NCI-H187 (cell line): ENCODE results near the gene GUCY1A2.
A peak's percentile ranks its signal among the peaks of the same experiment; 100 is the strongest.
"Not testable (repeated sequence)": the region's sequence is repeated elsewhere in the genome, so short reads cannot be mapped to it uniquely, and the experiment has no call there.

Experiments used
- DNase-seq, 2 experiments: peaks; one replicate each; lab custom pipeline; 2025; lab: John Stamatoyannopoulos, UW

Gene GUCY1A2, protein sequence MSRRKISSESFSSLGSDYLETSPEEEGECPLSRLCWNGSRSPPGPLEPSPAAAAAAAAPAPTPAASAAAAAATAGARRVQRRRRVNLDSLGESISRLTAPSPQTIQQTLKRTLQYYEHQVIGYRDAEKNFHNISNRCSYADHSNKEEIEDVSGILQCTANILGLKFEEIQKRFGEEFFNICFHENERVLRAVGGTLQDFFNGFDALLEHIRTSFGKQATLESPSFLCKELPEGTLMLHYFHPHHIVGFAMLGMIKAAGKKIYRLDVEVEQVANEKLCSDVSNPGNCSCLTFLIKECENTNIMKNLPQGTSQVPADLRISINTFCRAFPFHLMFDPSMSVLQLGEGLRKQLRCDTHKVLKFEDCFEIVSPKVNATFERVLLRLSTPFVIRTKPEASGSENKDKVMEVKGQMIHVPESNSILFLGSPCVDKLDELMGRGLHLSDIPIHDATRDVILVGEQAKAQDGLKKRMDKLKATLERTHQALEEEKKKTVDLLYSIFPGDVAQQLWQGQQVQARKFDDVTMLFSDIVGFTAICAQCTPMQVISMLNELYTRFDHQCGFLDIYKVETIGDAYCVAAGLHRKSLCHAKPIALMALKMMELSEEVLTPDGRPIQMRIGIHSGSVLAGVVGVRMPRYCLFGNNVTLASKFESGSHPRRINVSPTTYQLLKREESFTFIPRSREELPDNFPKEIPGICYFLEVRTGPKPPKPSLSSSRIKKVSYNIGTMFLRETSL

DNA sequence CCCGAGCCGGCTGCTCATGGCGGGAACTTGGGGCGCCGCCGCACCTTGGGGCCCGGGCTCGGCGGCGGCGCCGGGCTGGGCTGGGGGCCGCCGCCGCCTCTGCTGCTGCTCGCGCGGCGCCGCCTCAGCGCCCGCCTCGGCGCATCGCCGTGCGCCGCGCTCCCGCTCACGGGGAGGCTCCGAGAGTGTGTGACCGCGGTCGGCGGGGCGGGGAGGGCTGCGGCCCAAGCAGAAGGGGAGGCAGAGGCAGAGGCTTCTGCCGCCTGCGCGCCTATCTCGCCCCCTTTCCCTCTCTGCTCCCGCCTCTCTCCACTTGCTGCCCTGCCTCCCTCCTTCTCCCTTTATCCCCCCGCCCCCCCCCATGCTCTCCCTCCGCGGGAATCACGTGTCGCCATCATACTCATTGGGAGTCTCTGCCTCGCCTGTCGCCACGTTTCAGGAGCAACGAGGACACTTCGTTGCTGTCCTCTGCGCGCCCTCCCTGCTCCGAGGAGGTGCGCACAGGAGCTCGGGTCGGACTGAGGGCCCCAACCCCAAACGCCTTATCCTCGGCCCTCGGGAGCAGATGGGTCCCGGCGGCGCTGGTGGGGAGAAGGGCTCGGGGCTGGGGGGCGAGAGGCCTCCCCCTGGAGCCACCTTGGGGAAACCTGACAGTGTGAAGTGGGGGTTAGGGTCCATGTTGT lies at the start of gene GUCY1A2:
Gene GUCY1A2 (minus strand): TSS at position 258 of the 683 bp plus-strand sequence. CDS start 421 bp downstream, outside the sequence.
- DNase-seq = peak; percentile 5 to 53

DNA sequence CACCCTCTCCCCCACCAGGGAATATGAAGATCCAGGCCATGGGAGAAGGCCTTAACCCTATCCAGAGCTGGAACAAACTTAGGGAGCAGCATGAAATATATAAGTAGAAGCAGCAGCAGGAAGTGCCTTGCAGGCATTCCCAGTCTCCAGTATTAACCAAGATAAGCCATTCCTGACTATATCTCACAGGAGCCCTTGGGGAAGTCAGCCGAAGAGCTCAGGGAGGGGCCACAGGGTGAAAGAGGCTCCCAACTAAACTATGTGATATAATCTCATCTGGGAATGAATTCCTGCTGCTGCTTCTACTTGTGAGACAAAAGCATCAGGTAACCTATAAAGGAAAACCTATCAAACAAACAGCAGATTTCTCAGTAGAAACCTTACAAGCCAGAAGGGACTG lies 36.1 kb upstream of the GUCY1A2 start:
- no peak for DNase-seq

DNA sequence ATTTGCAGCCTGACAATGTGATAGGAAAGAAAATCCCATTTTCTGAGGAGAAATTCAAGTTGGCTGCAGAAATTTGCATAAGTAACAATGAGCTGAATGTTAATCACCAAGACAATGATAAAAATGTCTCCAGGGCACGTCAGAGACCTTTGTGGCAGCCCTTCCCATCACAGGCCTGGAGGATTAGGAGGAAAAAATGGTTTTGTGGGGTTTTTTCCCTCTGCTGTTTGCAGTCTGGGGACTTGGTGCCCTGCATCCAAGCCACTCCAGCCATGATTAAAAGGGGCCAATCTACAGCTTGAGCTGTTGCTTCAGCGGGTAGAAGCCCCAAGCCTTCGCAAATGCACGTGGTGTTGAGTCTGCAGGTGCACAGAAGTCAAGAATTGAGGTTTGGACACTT lies 33.1 kb upstream of the GUCY1A2 start:
- not testable (repeated sequence) for DNase-seq

DNA sequence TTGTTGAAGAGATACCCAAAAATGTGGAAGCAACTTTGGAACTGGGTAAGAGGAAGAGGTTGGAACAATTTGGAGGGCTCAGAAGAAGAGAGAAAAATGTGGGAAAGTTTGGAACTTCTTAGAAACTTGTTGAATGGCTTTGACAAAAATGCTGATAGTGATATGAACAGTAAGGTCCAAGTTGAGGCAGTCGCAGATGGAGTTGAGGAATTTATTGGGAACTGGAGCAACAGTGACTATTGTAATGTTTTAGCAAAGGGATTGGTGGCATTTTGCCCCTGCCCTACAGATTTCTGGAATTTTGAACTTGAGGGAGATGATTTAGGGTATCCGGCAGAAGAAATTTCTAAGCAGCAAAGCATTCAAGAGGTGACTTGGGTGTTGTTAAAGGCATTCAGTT lies 32.6 kb upstream of the GUCY1A2 start:
- not testable (repeated sequence) for DNase-seq

DNA sequence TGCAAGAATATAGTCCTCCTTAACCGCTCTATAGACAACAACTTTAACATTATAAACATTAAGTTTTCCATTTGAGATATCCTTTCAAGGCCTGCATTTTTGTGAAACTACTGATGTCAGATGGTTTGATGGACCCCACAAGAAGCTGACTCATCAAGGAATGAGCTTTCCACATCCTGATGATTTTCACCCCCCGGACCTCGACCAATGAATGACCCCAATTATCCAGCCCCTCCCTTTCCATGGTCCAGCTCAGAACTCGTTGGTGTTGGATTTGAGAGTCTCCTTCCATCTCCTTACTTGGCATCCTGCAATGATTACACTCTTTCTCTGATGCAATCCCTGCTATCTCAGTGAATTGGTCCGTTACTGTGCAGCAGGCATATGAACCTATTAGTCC lies 31.8 kb upstream of the GUCY1A2 start:
- DNase-seq = no peak

DNA sequence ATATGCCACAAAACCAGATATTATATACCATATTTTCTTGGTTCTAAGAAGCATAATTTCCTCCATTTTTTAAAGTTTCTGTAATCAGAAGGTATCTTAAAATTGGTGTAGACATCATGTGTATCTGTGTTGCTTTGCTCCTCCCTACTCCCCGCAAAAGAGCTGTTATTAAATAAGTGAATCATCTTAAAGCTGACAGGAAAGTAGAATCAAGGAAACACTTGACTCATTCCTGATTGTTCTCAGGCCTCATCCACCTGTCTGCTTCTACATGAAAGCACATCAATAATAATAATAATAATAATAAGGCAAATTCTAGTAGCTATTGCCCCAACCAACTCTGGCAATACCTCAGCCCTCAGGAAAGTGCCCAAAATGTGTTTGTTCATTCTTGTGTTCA lies 26.2 kb upstream of the GUCY1A2 start:
- DNase-seq = no peak

DNA sequence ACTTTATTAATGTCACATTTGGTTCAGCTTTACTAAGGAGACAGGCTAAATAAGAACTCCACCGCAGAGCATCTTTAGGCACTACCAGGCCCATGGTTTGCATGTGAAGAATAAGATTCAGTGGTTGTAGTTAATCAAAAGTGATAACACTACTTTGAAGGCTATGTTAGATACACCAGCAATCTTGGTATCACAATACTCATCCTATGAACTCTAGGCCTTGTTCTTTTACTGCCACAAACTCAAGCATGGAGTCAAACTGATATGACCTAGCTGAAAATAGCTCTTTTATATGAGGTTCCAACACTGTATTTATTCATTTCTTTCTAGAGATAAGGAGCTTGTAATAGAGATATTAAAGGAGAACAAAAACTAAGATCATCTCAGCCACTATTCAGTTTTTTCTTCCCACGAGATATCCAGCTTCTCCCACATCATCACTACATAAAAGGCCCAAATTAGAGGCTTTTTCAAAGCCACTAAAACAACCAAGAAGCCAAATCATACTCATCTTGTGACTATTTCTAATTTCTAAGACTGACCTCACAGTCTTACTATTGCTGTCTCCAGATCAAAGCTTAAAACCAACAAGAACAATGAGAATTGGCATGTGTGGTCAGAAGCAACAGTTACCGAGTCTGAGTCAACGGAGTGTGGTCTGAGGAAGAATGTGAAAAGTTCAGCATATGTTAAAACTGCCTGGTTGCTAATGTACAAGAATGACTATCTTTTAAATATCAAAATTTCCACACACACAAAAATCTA lies 25.1 kb upstream of the GUCY1A2 start:
- DNase-seq = no peak

DNA sequence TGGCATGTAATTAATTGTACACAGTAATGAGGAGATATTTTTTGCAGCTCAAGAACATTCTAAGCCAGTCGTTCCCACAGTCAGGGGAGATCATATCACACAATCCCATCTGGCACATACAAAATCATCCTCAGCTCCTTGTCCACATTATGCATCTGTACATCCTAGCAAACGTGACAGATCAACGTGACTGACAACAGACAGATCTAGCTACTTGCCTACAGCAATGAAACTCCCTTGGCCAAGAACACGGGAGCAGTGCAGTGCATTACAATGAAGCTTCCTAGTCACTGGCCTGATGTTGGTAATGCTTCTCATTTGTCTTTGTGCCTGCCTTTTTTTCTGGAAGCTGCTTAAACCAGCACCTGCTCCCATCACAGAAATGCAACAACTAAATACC lies 24.5 kb upstream of the GUCY1A2 start:
- no peak for DNase-seq

DNA sequence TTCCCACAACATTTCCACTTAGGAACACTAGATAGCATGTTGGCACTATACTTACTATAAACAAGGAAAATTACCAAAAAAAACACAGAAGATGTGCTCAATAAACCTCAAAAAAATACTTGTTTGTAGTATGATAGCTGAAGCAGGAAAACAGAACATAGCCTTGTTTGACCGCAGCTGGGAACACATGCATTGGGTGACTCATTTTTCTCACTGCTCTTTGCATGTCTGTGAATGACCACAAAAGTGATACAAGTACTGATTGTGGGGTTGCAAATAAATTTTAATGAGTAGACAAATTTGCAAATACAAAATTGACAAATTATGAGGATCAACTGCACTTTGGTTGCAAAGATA lies 22.8 kb upstream of the GUCY1A2 start:
- no peak for DNase-seq

DNA sequence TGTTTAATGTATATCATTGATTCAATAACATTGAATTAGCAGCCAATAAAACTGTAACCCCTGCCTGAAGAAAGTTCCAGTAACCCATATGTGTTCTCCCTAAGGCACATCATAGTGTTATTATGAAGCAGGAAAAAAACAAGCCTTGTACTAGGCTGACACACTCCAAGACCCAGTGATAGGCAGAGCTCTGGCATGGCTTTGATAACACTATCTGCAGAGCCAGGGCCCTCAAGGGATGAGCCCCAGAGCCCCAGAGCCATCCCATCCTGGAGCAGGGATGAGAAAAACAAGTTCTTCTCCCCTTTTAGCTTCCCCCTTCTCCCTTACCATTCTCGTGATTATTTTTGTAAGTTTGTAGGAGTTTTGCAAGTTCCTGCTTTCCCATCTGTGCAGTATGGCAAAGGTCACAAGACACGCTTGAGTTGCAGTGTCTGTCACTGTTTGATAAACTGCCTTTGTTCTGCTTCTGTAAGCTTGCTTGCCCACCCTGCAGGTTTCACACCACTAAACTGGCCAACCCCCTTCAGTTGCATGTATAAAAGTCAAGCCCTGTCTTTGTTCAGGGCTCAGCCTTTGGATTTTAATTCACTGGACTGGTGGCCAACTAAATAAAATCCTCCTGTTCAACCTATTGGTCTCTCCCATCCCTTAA lies 22.3 kb upstream of the GUCY1A2 start:
- no peak for DNase-seq

DNA sequence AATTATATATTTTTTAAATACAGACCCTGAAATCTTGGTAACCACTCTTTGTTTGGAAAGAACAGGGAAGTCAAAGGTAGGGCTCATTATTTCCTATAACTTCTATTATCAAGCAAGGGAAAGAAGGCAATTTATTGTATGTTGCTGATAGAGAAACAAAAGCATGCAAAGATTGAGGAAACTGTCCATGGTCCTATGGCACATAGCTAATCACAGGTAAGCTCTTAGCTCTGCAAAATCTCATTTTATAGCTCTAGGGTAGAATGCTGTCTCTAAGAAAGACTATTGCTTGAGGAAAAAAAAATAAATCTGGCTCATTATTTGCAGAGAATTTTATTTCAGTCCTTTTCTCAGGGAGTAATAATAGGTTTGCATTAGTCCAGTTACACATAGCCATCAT lies 7.4 kb upstream of the GUCY1A2 start:
- no peak for DNase-seq

DNA sequence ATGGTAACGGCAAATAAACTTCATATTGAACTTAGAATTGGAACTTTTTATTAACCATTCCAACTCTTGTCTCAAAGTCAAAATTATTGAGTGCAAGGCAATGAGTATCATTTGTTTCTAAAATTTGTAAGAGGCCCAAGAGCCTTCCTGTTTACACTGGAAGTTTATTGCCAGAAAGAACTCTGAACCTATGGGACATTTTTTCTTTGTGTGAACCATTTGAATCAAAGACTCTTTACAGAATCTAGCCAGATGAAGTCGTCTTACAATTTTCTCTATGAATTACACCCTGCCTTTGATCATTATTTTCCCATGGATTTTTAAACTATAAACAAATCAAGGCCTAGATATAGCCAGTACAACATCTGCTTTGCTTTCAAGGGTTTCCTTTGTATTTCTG lies 2.3 kb upstream of the GUCY1A2 start:
- DNase-seq = no peak

DNA sequence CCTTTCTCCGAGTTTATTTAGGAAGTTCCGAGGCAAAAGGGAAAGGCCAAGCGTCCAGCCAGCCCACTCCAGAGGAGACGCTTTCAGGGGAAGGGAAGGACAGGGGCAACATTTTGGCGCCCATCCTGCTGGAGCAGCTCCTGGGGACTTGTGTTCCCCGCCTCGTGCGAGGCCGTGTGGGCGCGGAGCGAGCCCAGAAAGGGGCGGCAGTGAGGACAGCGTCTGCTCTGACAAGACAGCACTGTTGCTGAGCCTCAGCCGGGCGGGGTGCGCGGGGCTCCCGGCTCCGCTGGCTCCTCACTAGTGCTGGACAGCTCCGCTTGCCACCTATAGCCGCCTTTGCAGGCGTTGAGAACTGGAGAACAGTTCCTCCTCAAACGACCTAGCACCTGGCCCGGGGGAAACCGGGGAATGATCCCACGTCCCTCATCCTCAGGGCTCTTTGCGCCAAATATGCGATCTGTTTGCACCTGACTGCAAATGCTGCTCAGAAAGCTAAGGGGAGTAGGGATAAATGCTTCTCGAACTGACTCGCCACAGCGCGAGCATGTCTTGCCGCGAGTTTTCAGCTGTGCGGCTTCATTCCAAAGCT lies 722 bp upstream of the GUCY1A2 start:
- peak; percentile 16 to 24 for DNase-seq

DNA sequence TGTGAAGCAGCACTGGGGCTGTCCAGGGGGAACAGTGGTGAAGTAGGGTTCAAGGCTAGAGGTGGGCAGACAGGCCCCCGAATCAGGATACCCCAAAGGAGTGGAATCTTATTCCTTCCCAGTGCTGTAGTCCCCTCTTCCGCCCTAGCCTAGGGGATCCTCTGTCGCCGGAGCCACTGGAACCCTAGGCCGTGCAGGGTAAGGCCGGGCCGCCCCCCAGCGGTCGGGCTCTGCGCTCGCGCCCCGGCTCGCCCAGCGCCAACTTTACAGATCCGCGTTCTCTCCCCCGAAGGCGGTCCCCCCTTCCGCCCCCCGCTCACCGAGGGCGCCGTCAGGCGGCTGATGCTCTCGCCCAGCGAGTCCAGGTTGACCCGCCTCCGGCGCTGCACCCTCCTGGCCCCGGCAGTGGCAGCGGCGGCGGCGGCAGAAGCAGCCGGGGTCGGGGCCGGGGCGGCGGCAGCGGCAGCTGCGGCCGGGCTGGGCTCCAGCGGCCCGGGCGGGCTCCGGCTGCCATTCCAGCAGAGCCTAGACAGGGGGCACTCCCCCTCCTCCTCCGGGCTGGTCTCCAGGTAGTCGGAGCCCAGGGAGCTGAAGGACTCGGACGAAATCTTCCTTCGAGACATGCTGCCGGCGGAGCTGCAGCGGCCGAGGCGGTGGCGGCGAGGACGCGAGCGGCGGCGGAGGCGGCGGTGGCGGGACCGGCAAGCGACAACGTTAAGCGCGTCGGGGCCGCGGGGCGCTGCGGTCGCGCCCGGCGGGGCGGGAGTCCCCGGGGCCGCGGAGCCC lies 650 bp downstream of the GUCY1A2 start:
- DNase-seq = peak; percentile 48 to 51

DNA sequence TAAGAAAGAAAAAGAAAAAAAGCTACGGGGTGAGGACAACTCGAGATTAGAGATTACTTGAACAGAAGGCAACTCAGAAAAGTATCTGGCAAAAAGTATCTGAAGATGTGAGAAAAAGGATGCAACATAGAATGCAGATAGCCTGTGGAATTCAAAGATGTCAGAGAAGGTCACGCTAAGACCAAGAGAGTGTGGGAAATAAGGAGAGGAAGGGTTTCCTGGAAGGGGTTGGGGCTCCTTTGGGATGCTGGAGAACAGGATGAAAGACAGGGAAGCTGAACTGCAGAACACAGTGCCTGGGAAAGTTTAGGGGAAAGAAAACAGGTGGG lies 1.2 kb downstream of the GUCY1A2 start:
- DNase-seq = no peak

DNA sequence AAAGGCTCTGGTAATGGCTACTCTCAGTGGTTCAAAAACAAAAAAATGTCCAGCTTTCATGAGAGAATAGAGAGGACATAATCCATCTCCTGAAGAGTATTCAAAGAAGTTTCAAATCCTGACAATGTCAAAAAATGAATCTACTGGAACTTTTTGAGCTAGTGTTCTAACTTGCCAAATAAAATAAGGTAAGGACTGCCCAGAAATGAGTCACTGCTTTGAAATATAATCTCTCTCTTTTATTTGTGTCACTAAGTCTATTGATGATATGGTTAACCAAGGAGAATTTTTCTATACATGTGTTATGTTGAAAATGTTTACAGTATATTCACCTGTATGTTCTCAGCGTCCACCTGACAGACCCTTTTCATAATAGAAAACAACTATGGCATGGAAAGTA lies 3.4 kb downstream of the GUCY1A2 start:
- no peak for DNase-seq

DNA sequence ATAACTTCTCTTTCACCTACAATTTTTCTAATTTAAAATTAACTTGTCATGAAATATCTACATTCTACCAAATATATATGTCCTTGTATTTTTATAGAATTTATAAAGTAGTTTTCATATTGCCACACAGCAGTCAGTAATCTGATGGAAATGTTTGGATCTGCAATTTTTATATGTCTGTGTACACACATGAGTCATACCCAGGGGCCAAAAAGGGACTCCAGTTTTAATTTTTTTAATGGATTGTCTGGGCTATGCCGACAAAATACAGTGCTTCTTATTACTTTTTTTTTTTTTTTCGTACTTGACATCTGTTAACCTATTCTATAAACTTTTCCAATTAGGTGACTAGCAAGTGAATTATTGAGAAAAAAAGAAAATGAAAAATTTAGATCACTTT lies 6.3 kb downstream of the GUCY1A2 start:
- no peak for DNase-seq

DNA sequence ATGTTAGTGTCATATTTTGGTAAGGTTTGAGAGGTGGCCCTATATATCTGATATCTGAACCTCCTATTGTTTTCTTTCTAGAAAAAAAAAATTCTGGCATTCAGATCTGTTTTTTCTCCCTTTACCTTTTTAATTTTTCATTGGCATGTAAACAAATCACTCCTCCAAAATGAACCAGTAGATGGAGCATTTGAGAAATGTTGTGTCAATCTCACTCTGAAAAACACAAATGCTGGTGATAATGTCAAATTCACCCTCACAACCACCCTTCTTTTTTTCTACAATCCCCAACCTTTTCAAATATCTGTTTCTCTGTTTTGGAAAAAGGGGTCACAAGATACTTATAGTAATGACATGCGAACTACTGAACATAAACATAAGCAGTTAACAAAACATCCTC lies 9.1 kb downstream of the GUCY1A2 start:
- DNase-seq = no peak

DNA sequence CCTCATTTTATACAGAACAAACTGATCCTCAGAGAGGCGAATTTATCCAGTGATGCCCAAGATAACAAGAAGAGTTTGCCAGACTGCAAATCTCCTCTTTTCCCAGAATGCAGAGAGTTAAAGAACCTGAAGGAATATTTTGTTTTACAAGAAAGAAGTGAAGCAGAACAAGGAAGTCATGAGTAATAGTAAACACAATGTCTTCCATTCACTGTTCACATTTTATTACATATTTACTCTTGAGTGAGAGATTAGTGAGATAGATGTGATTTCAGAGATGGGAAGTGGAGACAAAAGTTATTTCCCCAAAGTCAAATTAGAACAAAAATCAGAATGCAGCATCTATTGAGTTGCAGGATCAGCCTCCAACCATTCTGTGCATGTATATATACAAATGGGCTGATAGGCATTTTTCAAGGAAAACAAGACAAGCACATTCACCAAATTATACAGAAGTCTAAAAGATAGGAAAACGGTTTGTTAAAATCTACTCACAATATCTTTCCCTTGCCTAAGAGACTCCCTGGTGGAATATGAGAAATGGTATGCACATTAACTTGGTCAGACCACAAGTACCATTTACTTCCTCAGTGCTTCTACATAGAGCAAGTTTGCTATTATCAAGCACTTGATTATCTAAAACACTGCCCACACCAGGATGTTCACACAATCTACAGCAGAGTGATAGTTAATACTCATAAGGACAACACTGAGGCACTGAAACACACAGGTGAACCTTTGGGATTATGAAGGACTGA lies 12.0 kb downstream of the GUCY1A2 start:
- no peak for DNase-seq

DNA sequence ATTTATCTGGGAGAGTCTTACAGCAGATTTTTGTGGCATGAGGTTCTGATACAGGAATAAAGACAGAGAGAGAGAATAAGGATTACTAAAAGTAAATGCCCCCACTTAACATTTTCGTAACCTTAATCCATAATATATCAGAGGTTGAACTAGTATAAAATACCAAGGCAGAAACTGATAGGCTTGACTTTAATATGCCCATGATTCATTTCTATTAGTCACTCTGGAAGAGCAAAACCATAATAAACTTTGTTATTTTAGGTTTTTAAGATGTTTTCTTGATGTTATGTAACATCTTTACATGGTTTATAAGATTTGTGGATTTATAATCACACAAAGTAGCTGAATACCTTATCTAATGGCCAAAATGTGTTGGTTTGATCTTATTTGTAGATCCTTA lies 19.1 kb downstream of the GUCY1A2 start:
- no peak for DNase-seq
